Loucy (cell line): Measurements from ENCODE around the gene GSAP.

Experiments used
- H2AFZ ChIP-seq: fragments of 200-600 bp; sonication (generic); 2 replicates; pipeline ENCODE4 v1.6.0; 2016; ENCODE audit warnings: antibody characterized with exemption, mild to moderate bottlenecking, low read length, moderate library complexity
- H3F3A ChIP-seq: fragments of 200-600 bp; 2 replicates; pipeline ENCODE4 v1.6.0; 2016; ENCODE audit warnings: antibody characterized with exemption, low read depth, mild to moderate bottlenecking
- H3K27me3 ChIP-seq: fragments of 200-600 bp; sonication (generic); 2 replicates; pipeline ENCODE4 v1.6.1; 2014; ENCODE audit warnings: low read length, mild to moderate bottlenecking; ENCODE audit not compliant: insufficient read depth, poor library complexity, severe bottlenecking
- H3K36me3 ChIP-seq: fragments of 200-600 bp; sonication (generic); 2 replicates; pipeline ENCODE4 v1.6.1; 2016; ENCODE audit warnings: low read length; ENCODE audit not compliant: insufficient read depth
- H3K4me1 ChIP-seq: fragments of 200-600 bp; sonication (generic); 2 replicates; pipeline ENCODE4 v1.5.1; 2014; ENCODE audit warnings: low read length, mild to moderate bottlenecking; ENCODE audit not compliant: insufficient read depth, poor library complexity, severe bottlenecking
- H3K4me2 ChIP-seq: fragments of 200-600 bp; sonication (generic); 2 replicates; pipeline ENCODE4 v1.6.0; 2014; ENCODE audit warnings: antibody characterized with exemption, low read length, low read depth, mild to moderate bottlenecking; ENCODE audit not compliant: poor library complexity, severe bottlenecking
- H3K4me3 ChIP-seq: fragments of 200-600 bp; sonication (generic); 2 replicates; pipeline ENCODE4 v1.5.1; 2014; ENCODE audit warnings: low read length, mild to moderate bottlenecking, mixed read lengths; ENCODE audit not compliant: poor library complexity, severe bottlenecking
- H3K79me2 ChIP-seq: fragments of 200-600 bp; sonication (generic); 2 replicates; pipeline ENCODE4 v1.6.1; 2014; ENCODE audit warnings: low read length; ENCODE audit not compliant: insufficient read depth
- H3K9ac ChIP-seq: fragments of 200-600 bp; sonication (generic); 2 replicates; pipeline ENCODE4 v1.6.0; 2014; ENCODE audit warnings: mild to moderate bottlenecking, low read depth, low read length, moderate library complexity; ENCODE audit not compliant: poor library complexity, severe bottlenecking
- H3K9me2 ChIP-seq: fragments of 200-600 bp; sonication (generic); replicated peaks from 2 replicates; pipeline ENCODE4 v1.6.1; 2016; ENCODE audit warnings: low read depth, low read length, mixed read lengths
- H3K9me3 ChIP-seq: fragments of 200-600 bp; sonication (generic); 2 replicates; pipeline ENCODE4 v1.6.1; 2014; ENCODE audit warnings: mild to moderate bottlenecking, antibody characterized with exemption, low read length, low read depth; ENCODE audit not compliant: insufficient read depth
- H4K20me1 ChIP-seq: fragments of 200-600 bp; sonication (generic); 2 replicates; pipeline ENCODE4 v1.6.0; 2014; ENCODE audit warnings: antibody characterized with exemption, low read length, mild to moderate bottlenecking; ENCODE audit not compliant: insufficient read depth, poor library complexity, severe bottlenecking
- CTCF ChIP-seq: fragments of 200-600 bp; sonication (generic); conservative IDR thresholded peaks from 2 replicates; pipeline ENCODE4 v1.5.1; 2014; ENCODE audit warnings: mild to moderate bottlenecking, antibody characterized with exemption, low read length
- EZH2phosphoT487 ChIP-seq: fragments of 200-600 bp; IDR thresholded peaks from 2 replicates; pipeline ENCODE4 v1.6.1; 2018; ENCODE audit warnings: antibody characterized with exemption, mild to moderate bottlenecking, moderate library complexity, borderline replicate concordance

The GSAP gene

GRCh38 chr7:77315182-77315591 is 101.0 kb downstream of the GSAP start:
- H3K79me2 ChIP-seq, result no peaks in the 10 kb centered on the region
- no peak for TF ChIP-seq EZH2phosphoT487
- no peak for TF ChIP-seq CTCF
- no peaks in the 10 kb centered on the region for H3F3A ChIP-seq
- no peaks in the 10 kb centered on the region for H4K20me1 ChIP-seq
- H3K4me1 ChIP-seq, result no peaks in the 10 kb centered on the region
- no peak overlapping the region for H3K4me2 ChIP-seq
- no peaks in the 10 kb centered on the region for H3K27me3 ChIP-seq
- H2AFZ ChIP-seq, result no peak overlapping the region
- no peaks in the 10 kb centered on the region for H3K36me3 ChIP-seq
- H3K9me3 ChIP-seq, result no peaks in the 10 kb centered on the region
- no peak overlapping the region for H3K9ac ChIP-seq
- no peak overlapping the region for H3K4me3 ChIP-seq
- no peaks in the 10 kb centered on the region for H3K9me2 ChIP-seq

GRCh38 chr7:77313876-77314480 is 102.2 kb downstream of the GSAP start:
- Histone ChIP-seq H4K20me1 (no peaks in the 10 kb centered on the region), H3K27me3 (no peaks in the 10 kb centered on the region), H3K9me3 (no peaks in the 10 kb centered on the region), H3K79me2 (no peaks in the 10 kb centered on the region), H2AFZ (no peak overlapping the region), H3K9me2 (no peaks in the 10 kb centered on the region), H3K9ac (no peak overlapping the region), H3K4me1 (no peaks in the 10 kb centered on the region), H3F3A (no peaks in the 10 kb centered on the region), H3K4me3 (no peak overlapping the region), H3K36me3 (no peaks in the 10 kb centered on the region), H3K4me2 (no peak overlapping the region)
- TF ChIP-seq EZH2phosphoT487 (no peak), CTCF (no peak)

- H3K4me2 ChIP-seq, result no peak overlapping the region
Measured at GRCh38 chr7:77313085-77313484, 103.1 kb downstream of the GSAP start.

More at GRCh38 chr7:77313085-77313484, 103.1 kb downstream of the GSAP start:
- H4K20me1 ChIP-seq, result no peaks in the 10 kb centered on the region
- no peaks in the 10 kb centered on the region for H3K9me3 ChIP-seq
- no peak overlapping the region for H2AFZ ChIP-seq
- TF ChIP-seq CTCF (no peak), EZH2phosphoT487 (no peak)
- no peaks in the 10 kb centered on the region for H3F3A ChIP-seq
- no peaks in the 10 kb centered on the region for H3K4me1 ChIP-seq
- H3K9ac ChIP-seq, result no peak overlapping the region
- H3K79me2 ChIP-seq, result no peaks in the 10 kb centered on the region
- H3K4me3 ChIP-seq, result no peak overlapping the region
- no peaks in the 10 kb centered on the region for H3K9me2 ChIP-seq
- H3K27me3 ChIP-seq, result no peaks in the 10 kb centered on the region
- no peaks in the 10 kb centered on the region for H3K36me3 ChIP-seq
